ENCODE results near the gene SMARCA5.

DNA sequence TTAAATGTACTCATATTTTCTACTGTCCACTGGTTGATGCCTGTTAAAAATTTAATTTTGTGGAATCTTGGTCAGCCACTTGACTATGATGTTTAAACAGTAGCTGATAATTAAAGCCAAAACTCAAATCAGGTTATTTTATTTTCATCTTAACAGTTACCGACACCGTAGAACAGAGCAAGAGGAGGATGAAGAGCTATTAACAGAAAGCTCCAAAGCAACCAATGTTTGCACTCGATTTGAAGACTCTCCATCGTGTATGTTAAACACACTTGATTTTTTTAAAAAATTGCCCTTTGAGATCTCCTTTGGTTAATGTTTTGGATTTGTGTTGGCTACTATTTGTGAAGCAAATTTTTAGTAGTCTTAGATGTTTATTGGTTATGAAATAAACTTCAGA, 10.7 kb downstream of the SMARCA5 start:
- TF ChIP-seq RXRA (IDR thresholded peaks at IDR 0.05) (no peak), YY1 (IDR thresholded peaks at IDR 0.05) (no peak)

All from liver (tissue), 2 donors.